Mesothelial cell of epicardium (in vitro differentiated cells): ENCODE data around the gene UBE2D3. TPM values are rescaled to one million over a fixed set of nuclear protein-coding genes. Genes with fewer than 3 reads are reported as not detected.

Experiments used
- DNase-seq, 2 experiments: peaks; one replicate each; pipeline ENCODE4 v3.0.0; 2021; ENCODE audit warnings: low spot score in 2 of 2; ENCODE audit not compliant: unreplicated experiment in 2 of 2
- H3K27ac Mint-ChIP-seq: 2 replicates; pipeline ENCODE4 v1.8.0; 2021; ENCODE audit warnings: mixed read lengths
- H3K27me3 Mint-ChIP-seq: 2 replicates; pipeline ENCODE4 v1.8.0; 2021; ENCODE audit warnings: low read depth, mixed read lengths
- H3K36me3 Mint-ChIP-seq: 2 replicates; pipeline ENCODE4 v1.8.0; 2021; ENCODE audit warnings: mixed read lengths
- H3K4me1 Mint-ChIP-seq: 2 replicates; pipeline ENCODE4 v1.8.0; 2021; ENCODE audit warnings: mixed read lengths
- H3K4me3 Mint-ChIP-seq: 2 replicates; pipeline ENCODE4 v1.8.0; 2021; ENCODE audit warnings: mild to moderate bottlenecking, moderate library complexity, mixed read lengths
- H3K9me3 Mint-ChIP-seq: 2 replicates; pipeline ENCODE4 v1.8.0; 2021; ENCODE audit warnings: mixed read lengths
- CTCF ChIP-seq: fragments of 200-600 bp; sonication (generic); IDR thresholded peaks from one replicate; pipeline ENCODE4 v1.5.0; 2021; ENCODE audit warnings: antibody characterized with exemption; ENCODE audit not compliant: unreplicated experiment
- total RNA-seq: library from RNA; stranded (reverse); gene quantifications from 3 replicates; pipeline ENCODE4 v1.2.1, GENCODE V29; 2021

Gene UBE2D3
- total RNA-seq, 1 donor from 2014 or later = 307 TPM

GRCh38 chr4:102779204-102779603 is 48.1 kb downstream of the UBE2D3 start:
- Mint-ChIP-seq H3K9me3 (peaks cover 4% of the 10 kb centered on the region), H3K27ac (no peak overlapping the region)

GRCh38 chr4:102778720-102779119 is 48.6 kb downstream of the UBE2D3 start:
- H3K27ac Mint-ChIP-seq = no peak overlapping the region
- DNase-seq = no peak

More at GRCh38 chr4:102779204-102779603, 48.1 kb downstream of the UBE2D3 start:
- Mint-ChIP-seq H3K27me3 (no peaks in the 10 kb centered on the region), H3K4me3 (no peak overlapping the region), H3K4me1 (peaks cover 3% of the 10 kb centered on the region), H3K36me3 (no peaks in the 10 kb centered on the region)
- no peak for DNase-seq
- TF ChIP-seq CTCF = no peak

GRCh38 chr4:102775805-102776204 is 51.5 kb downstream of the UBE2D3 start:
- no peaks in the 10 kb centered on the region for H3K27me3 Mint-ChIP-seq
- H3K4me3 Mint-ChIP-seq = no peak overlapping the region
- H3K9me3 Mint-ChIP-seq = peaks cover 8% of the 10 kb centered on the region
- peaks cover 3% of the 10 kb centered on the region for H3K4me1 Mint-ChIP-seq
- no peak for DNase-seq
- H3K27ac Mint-ChIP-seq = no peak overlapping the region
- TF ChIP-seq CTCF = no peak
- no peaks in the 10 kb centered on the region for H3K36me3 Mint-ChIP-seq

More at GRCh38 chr4:102778720-102779119, 48.6 kb downstream of the UBE2D3 start:
- Mint-ChIP-seq H3K4me1 (peaks cover 3% of the 10 kb centered on the region), H3K27me3 (no peaks in the 10 kb centered on the region), H3K36me3 (no peaks in the 10 kb centered on the region), H3K9me3 (peaks cover 4% of the 10 kb centered on the region), H3K4me3 (no peak overlapping the region)
- no peak for TF ChIP-seq CTCF

- no peak for DNase-seq
- no peaks in the 10 kb centered on the region for H3K36me3 Mint-ChIP-seq
- H3K4me1 Mint-ChIP-seq = peaks cover 3% of the 10 kb centered on the region
- no peak for TF ChIP-seq CTCF
- H3K4me3 Mint-ChIP-seq = no peak overlapping the region
- peaks cover 8% of the 10 kb centered on the region for H3K9me3 Mint-ChIP-seq
- no peaks in the 10 kb centered on the region for H3K27me3 Mint-ChIP-seq
- no peak overlapping the region for H3K27ac Mint-ChIP-seq
Observed at GRCh38 chr4:102774254-102774653, 53.1 kb downstream of the UBE2D3 start.

GRCh38 chr4:102772738-102773340 is 54.5 kb downstream of the UBE2D3 start:
- DNase-seq = no peak
- no peaks in the 10 kb centered on the region for H3K4me1 Mint-ChIP-seq
- no peaks in the 10 kb centered on the region for H3K27me3 Mint-ChIP-seq
- no peak overlapping the region for H3K27ac Mint-ChIP-seq
- TF ChIP-seq CTCF = no peak
- H3K9me3 Mint-ChIP-seq = peaks cover 8% of the 10 kb centered on the region
- no peaks in the 10 kb centered on the region for H3K36me3 Mint-ChIP-seq
- no peak overlapping the region for H3K4me3 Mint-ChIP-seq
